HEK293 (cell line): ENCODE data around the gene KLRG1.

Experiments
- CTCF ChIA-PET: fragments of 350-600 bp; formaldehyde crosslinking; extraction: SDS; loops from one replicate; lab custom pipeline; 2021; ENCODE audit warnings: antibody characterized with exemption; lab: Yijun Ruan, JAX
- POLR2A ChIA-PET: fragments of 300-600 bp; formaldehyde crosslinking; extraction: SDS; loops from one replicate; lab custom pipeline; 2020; ENCODE audit warnings: antibody characterized with exemption, inconsistent platforms; lab: Yijun Ruan, JAX
- H3K27ac ChIP-seq: fragments of 200-500 bp; sonication (Bioruptor generic); 2 replicates; pipeline ENCODE4 v1.5.1; 2014; ENCODE audit warnings: low read depth, low read length, control low read depth, inconsistent platforms; ENCODE audit errors: extremely low read depth
- H3K36me3 ChIP-seq, 2 experiments: fragments of 200-500 bp in 1 of 2; sonication (Bioruptor generic) in 1 of 2; 1 replicate in 1 of 2; 2 replicates in 1 of 2; pipeline ENCODE4 v1.5.1; 2014 to 2017; ENCODE audit warnings: inconsistent platforms in 2 of 2, low read length in 2 of 2; ENCODE audit not compliant: control insufficient read depth in 2 of 2, insufficient read depth in 1 of 2
- H3K4me1 ChIP-seq: fragments of 200-500 bp; sonication (Bioruptor generic); 2 replicates; pipeline ENCODE4 v1.5.1; 2014; ENCODE audit warnings: mild to moderate bottlenecking, low read length, inconsistent platforms; ENCODE audit not compliant: control insufficient read depth, insufficient read depth
- H3K4me3 ChIP-seq: 2 replicates; pipeline ENCODE4 v1.5.1; 2011; ENCODE audit warnings: low read depth, mild to moderate bottlenecking, control low read depth, low read length, moderate library complexity
- H3K9me3 ChIP-seq: fragments of 200-500 bp; sonication (Bioruptor generic); 2 replicates; pipeline ENCODE4 v1.5.1; 2014; ENCODE audit warnings: low read depth, low read length, inconsistent platforms; ENCODE audit not compliant: control insufficient read depth, insufficient read depth
- GFI1B ChIP-seq: fragments of 450-650 bp; formaldehyde crosslinking; IDR thresholded peaks from 2 replicates; pipeline ENCODE4 v1.5.1; 2016; ENCODE audit warnings: missing biosample characterization, missing genetic modification characterization
- HOXA7 ChIP-seq: sonication (generic); formaldehyde crosslinking; IDR thresholded peaks from 2 replicates; pipeline ENCODE4 v1.8.1; 2022; ENCODE audit warnings: missing genetic modification reagents, borderline replicate concordance
- KLF17 ChIP-seq: fragments of 450-650 bp; formaldehyde crosslinking; IDR thresholded peaks from 2 replicates; pipeline ENCODE4 v1.5.1; 2016; ENCODE audit warnings: missing biosample characterization, missing genetic modification characterization
- MYNN ChIP-seq: fragments of 450-650 bp; formaldehyde crosslinking; IDR thresholded peaks from 2 replicates; pipeline ENCODE4 v1.5.1; 2016; ENCODE audit warnings: missing biosample characterization, missing genetic modification characterization, borderline replicate concordance
- ZFHX2 ChIP-seq: fragments of 450-650 bp; formaldehyde crosslinking; conservative IDR thresholded peaks from 2 replicates; pipeline ENCODE4 v1.5.1; 2016; ENCODE audit warnings: missing biosample characterization, missing genetic modification characterization
- ZFP41 ChIP-seq: fragments of 450-650 bp; formaldehyde crosslinking; IDR thresholded peaks from 2 replicates; pipeline ENCODE4 v1.5.1; 2016; ENCODE audit warnings: missing biosample characterization, missing genetic modification characterization, borderline replicate concordance
- ZIC2 ChIP-seq: fragments of 450-650 bp; formaldehyde crosslinking; IDR thresholded peaks from 2 replicates; pipeline ENCODE4 v1.5.1; 2016; ENCODE audit warnings: missing biosample characterization, missing genetic modification characterization
- ZNF335 ChIP-seq: fragments of 450-650 bp; formaldehyde crosslinking; conservative IDR thresholded peaks from 2 replicates; pipeline ENCODE4 v1.5.1; 2016; ENCODE audit warnings: missing biosample characterization, missing genetic modification characterization
- ZNF585B ChIP-seq: fragments of 450-650 bp; formaldehyde crosslinking; IDR thresholded peaks from 2 replicates; pipeline ENCODE4 v1.5.1; 2016; ENCODE audit warnings: missing biosample characterization, missing genetic modification characterization
- ZNF623 ChIP-seq: fragments of 450-650 bp; formaldehyde crosslinking; IDR thresholded peaks from 2 replicates; pipeline ENCODE4 v1.5.1; 2016; ENCODE audit warnings: missing biosample characterization, missing genetic modification characterization
- ZNF626 ChIP-seq: fragments of 450-650 bp; sonication (Bioruptor Pico); formaldehyde crosslinking; IDR thresholded peaks from 2 replicates; pipeline ENCODE4 v1.5.1; 2018; ENCODE audit warnings: missing biosample characterization, missing genetic modification characterization, inconsistent platforms
- ZNF677 ChIP-seq: fragments of 450-650 bp; IDR thresholded peaks from 2 replicates; pipeline ENCODE4 v1.5.0; 2018; ENCODE audit warnings: missing biosample characterization, mild to moderate bottlenecking, missing genetic modification characterization, moderate library complexity
- ZNF777 ChIP-seq: fragments of 450-650 bp; formaldehyde crosslinking; IDR thresholded peaks from 2 replicates; pipeline ENCODE4 v1.5.1; 2017; ENCODE audit warnings: missing biosample characterization, missing genetic modification characterization, borderline replicate concordance
- TF ChIP-seq, protein P1 (sequence below): fragments of 450-650 bp; formaldehyde crosslinking; IDR thresholded peaks from 2 replicates; pipeline ENCODE4 v1.5.1; 2016; ENCODE audit warnings: missing biosample characterization, missing genetic modification characterization

The KLRG1 gene

GRCh38 chr12:8987685-8988084, 1.7 kb upstream of the KLRG1 start:
- no peaks in the 10 kb centered on the region for H3K9me3 ChIP-seq
- H3K4me1 ChIP-seq, result no peaks in the 10 kb centered on the region
- no peak overlapping the region for H3K4me3 ChIP-seq
- ChIA-PET CTCF (interaction anchor here (0.5 kb wide), 1 partner anchor 63 kb away, joined by 4 read pairs; no protein-coding TSS in a partner anchor), POLR2A (no interaction called here)
- no peak overlapping the region for H3K27ac ChIP-seq
- no peak for TF ChIP-seq ZNF626 (tag by site-specific recombination)
- no peak for TF ChIP-seq ZIC2 (tag by site-specific recombination)
- TF ChIP-seq KLF17 (tag by site-specific recombination), result no peak
- no peak for TF ChIP-seq ZNF777 (tag by site-specific recombination)
- no peaks in the 10 kb centered on the region for H3K36me3 ChIP-seq

DNA sequence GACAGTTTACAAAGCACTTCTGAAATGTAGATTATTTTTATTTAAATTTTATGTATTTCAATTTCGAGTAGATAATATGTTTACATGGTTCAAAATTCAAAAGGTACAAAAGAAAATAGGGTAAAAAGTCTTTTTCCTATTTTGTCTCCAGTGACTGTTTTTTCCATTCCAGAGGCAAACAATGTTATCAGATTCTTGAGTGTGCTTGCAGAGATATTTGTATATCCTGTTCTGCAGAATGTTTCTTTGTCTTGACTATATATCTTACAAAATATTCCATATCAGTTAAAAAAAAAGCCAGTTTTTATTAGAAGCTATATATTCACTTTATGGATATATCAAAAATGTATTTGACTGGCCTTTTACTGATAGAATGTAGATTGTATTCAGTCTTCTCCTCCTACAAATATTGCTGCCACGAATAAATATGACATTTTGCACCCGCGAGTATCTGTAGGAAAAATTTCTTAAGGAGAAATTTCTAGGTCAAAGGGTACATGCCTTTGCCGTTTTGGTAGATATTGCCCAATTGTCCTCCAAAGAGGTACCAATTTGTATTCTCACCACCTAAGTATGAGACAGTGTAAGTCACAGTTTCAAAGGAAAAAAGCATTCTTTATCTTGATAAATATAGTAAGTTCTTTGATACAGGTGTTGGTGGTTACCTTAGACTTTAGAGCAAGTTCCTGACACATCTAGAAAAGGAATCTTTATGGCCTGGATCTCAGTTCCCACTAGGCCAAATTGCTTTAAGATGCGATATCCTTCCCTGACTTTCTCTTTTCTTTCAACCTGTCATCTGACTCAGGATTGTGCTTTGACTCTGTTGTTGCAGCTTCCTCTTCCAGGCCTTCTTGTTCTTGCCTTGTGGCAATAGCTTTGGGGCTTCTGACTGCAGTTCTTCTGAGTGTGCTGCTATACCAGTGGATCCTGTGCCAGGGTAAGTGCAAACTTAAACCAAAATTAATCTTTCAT, 2.3 kb downstream of the KLRG1 start:
- CTCF ChIA-PET, result interaction anchor here (0.9 kb wide), 1 partner anchor 9 kb away, joined by 3 read pairs; no protein-coding TSS in a partner anchor
- Histone ChIP-seq H3K36me3 (no peaks in the 10 kb centered on the region), H3K27ac (no peak overlapping the region), H3K4me3 (no peak overlapping the region), H3K9me3 (no peaks in the 10 kb centered on the region), H3K4me1 (no peaks in the 10 kb centered on the region)
- POLR2A ChIA-PET, result no interaction called here
- TF ChIP-seq ZNF623 (tag by site-specific recombination), result no peak
- no peak for TF ChIP-seq KLF17 (tag by site-specific recombination)
- TF ChIP-seq ZFHX2, result no peak
- TF ChIP-seq ZFP41, result no peak
- no peak for TF ChIP-seq HOXA7 (CRISPR knock-in tag)
- no peak for TF ChIP-seq GFI1B (tag by site-specific recombination)

DNA sequence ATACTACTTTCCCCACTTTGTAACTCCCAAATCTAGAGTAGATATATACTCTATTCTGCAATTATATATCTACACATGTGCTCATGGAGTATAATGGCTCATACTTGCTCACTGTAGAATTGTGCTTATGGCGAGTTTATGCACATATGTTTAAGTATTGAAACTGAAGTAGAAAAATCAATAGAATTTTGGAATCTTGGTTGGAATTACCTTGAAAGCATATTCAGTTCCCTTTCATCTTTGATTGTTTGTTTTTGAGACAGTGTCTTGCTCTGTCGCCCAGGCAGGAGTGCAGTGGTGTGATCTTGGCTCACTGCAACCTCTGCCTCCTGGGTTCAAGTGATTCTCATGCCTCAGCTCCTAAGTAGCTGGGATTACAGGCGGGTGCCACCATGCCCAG, 4.5 kb downstream of the KLRG1 start:
- no peak overlapping the region for H3K27ac ChIP-seq
- no peaks in the 10 kb centered on the region for H3K4me1 ChIP-seq
- no peaks in the 10 kb centered on the region for H3K36me3 ChIP-seq
- CTCF ChIA-PET, result no interaction called here
- no peak overlapping the region for H3K4me3 ChIP-seq
- POLR2A ChIA-PET, result no interaction called here
- no peaks in the 10 kb centered on the region for H3K9me3 ChIP-seq
- TF ChIP-seq MYNN (no peak), ZNF677 (tag by site-specific recombination) (no peak), ZNF585B (tag by site-specific recombination) (no peak), ZNF335 (tag by site-specific recombination) (no peak)
- TF ChIP-seq, protein P1, sequence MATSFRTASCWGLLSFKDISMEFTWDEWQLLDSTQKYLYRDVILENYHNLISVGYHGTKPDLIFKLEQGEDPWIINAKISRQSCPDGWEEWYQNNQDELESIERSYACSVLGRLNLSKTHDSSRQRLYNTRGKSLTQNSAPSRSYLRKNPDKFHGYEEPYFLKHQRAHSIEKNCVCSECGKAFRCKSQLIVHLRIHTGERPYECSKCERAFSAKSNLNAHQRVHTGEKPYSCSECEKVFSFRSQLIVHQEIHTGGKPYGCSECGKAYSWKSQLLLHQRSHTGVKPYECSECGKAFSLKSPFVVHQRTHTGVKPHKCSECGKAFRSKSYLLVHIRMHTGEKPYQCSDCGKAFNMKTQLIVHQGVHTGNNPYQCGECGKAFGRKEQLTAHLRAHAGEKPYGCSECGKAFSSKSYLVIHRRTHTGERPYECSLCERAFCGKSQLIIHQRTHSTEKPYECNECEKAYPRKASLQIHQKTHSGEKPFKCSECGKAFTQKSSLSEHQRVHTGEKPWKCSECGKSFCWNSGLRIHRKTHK (tag by site-specific recombination), result no peak
